NCI-H82 (cell line): ENCODE data around the gene F11R.
"Not testable (repeated sequence)": the region's sequence is repeated elsewhere in the genome, so short reads cannot be mapped to it uniquely, and the experiment has no call there.

Experiments used
- DNase-seq: peaks from one replicate; lab custom pipeline; 2025; lab: John Stamatoyannopoulos, UW

The F11R gene

GRCh38 chr1:161013131-161013487, 7.8 kb downstream of the F11R start:
- DNase-seq = no peak

GRCh38 chr1:161012420-161012819, 8.5 kb downstream of the F11R start:
- DNase-seq = no peak

GRCh38 chr1:161009602-161010211, 11.2 kb downstream of the F11R start:
- no peak for DNase-seq

- DNase-seq = peak; percentile 33
Measured at GRCh38 chr1:161008869-161009510, 12.0 kb downstream of the F11R start.

- DNase-seq = no peak
Measured at GRCh38 chr1:161007369-161007768, 13.6 kb downstream of the F11R start.

- DNase-seq = no peak
Measured at GRCh38 chr1:161006563-161006962, 14.4 kb downstream of the F11R start.

- DNase-seq = no peak
Measured at GRCh38 chr1:161001525-161001924, 19.4 kb downstream of the F11R start.

GRCh38 chr1:161000736-161001480, 20.0 kb downstream of the F11R start:
- no peak for DNase-seq

- DNase-seq = no peak
Measured at GRCh38 chr1:160999376-160999775, 21.6 kb downstream of the F11R start.

GRCh38 chr1:160997323-160998038, 23.5 kb downstream of the F11R start:
- peak; percentile 78 for DNase-seq

- DNase-seq = no peak
Measured at GRCh38 chr1:160996178-160996577, 24.8 kb downstream of the F11R start.

GRCh38 chr1:160993544-160994193, 27.3 kb downstream of the F11R start:
- peak; percentile 65 for DNase-seq

- DNase-seq = not testable (repeated sequence)
Measured at GRCh38 chr1:160992036-160992435, 28.9 kb downstream of the F11R start.

GRCh38 chr1:160987359-160988050, 33.4 kb downstream of the F11R start:
- peak; percentile 28 for DNase-seq

GRCh38 chr1:160985723-160986122, 35.2 kb downstream of the F11R start:
- no peak for DNase-seq

GRCh38 chr1:160981584-160982411, 39.2 kb downstream of the F11R start:
- DNase-seq = no peak

- no peak for DNase-seq
Measured at GRCh38 chr1:160979286-160979685, 41.7 kb downstream of the F11R start.

- no peak for DNase-seq
Measured at GRCh38 chr1:160978510-160978927, 42.4 kb downstream of the F11R start.

GRCh38 chr1:160975026-160975425, 45.9 kb downstream of the F11R start:
- DNase-seq = no peak

- no peak for DNase-seq
Measured at GRCh38 chr1:160973491-160973890, 47.5 kb downstream of the F11R start.

GRCh38 chr1:160972939-160973338, 48.0 kb downstream of the F11R start:
- DNase-seq = no peak
